GM10266 (cell line): ENCODE results near the gene ZNF705A.
"Not testable (repeated sequence)": the region's sequence is repeated elsewhere in the genome, so short reads cannot be mapped to it uniquely, and the experiment has no call there.

Experiments used
- DNase-seq: peaks from one replicate; pipeline ENCODE4 v3.0.0; 2012; ENCODE audit errors: extremely low spot score
- CTCF ChIP-seq: IDR thresholded peaks from 2 replicates; pipeline ENCODE4 v1.5.1; 2012; ENCODE audit warnings: mild to moderate bottlenecking, low read depth; ENCODE audit not compliant: control insufficient read depth, insufficient read depth; ENCODE audit errors: missing control alignments

The ZNF705A gene

GRCh38 chr12:8143261-8143660, 13.6 kb upstream of the ZNF705A start:
- no peak for DNase-seq
- TF ChIP-seq CTCF, result no peak

- DNase-seq, result no peak
- TF ChIP-seq CTCF, result no peak
Observed at GRCh38 chr12:8145754-8146441, 10.9 kb upstream of the ZNF705A start.

DNA sequence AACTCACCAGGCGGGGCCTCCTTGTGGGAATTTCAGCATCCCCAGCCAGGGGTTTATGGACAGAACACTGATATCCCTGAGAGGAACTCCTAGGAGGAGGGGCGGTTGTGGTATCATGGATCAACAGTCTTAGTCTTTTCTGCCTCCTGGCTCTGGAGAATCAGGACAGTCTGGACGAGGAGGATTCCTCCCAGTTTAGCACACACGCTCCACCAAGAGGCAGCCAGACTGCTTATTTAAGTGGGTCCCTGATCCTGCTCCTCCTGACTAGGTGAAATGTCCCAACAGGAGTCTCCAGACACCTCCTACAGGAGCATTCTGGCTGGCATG, 10.4 kb upstream of the ZNF705A start:
- no peak for TF ChIP-seq CTCF
- no peak for DNase-seq

GRCh38 chr12:8154526-8154925, 2.3 kb upstream of the ZNF705A start:
- no peak for DNase-seq

GRCh38 chr12:8156416-8156815, 399 bp upstream of the ZNF705A start:
- DNase-seq, result no peak
- TF ChIP-seq CTCF, result no peak

More at GRCh38 chr12:8154526-8154925, 2.3 kb upstream of the ZNF705A start:
- TF ChIP-seq CTCF, result no peak

- no peak for TF ChIP-seq CTCF
- no peak for DNase-seq
Observed at GRCh38 chr12:8157484-8158198, 826 bp downstream of the ZNF705A start.

GRCh38 chr12:8172911-8173310, 16.1 kb downstream of the ZNF705A start:
- not testable (repeated sequence) for DNase-seq
